GM18498 (cell line): Measurements from ENCODE around the gene TP63.
"Not testable (repeated sequence)": the region's sequence is repeated elsewhere in the genome, so short reads cannot be mapped to it uniquely, and the experiment has no call there.

Experiments
- ATAC-seq: cut with Tn5 transposase; IDR thresholded peaks from one replicate; pipeline ENCODE4 v1.9.1; 2021; ENCODE audit warnings: mild to moderate bottlenecking, moderate library complexity; ENCODE audit not compliant: unreplicated experiment

The TP63 gene

GRCh38 chr3:189631373-189631408 lies at the start of gene TP63:
Gene TP63 (plus strand): TSS chr3:189631389. CDS start chr3:189631516, 127 bp downstream.
- ATAC-seq, result no peak

- ATAC-seq, result no peak
Observed at GRCh38 chr3:189582179-189582578, 49.0 kb upstream of the TP63 start.

- ATAC-seq, result no peak
Observed at GRCh38 chr3:189584645-189585044, 46.5 kb upstream of the TP63 start.

GRCh38 chr3:189586941-189587663 lies 44.1 kb upstream of the TP63 start:
- peak; percentile 75 for ATAC-seq

GRCh38 chr3:189587664-189588040 lies 43.5 kb upstream of the TP63 start:
- ATAC-seq, result no peak

GRCh38 chr3:189588070-189588469 lies 43.1 kb upstream of the TP63 start:
- ATAC-seq, result no peak

GRCh38 chr3:189588475-189589178 lies 42.6 kb upstream of the TP63 start:
- ATAC-seq, result no peak

- no peak for ATAC-seq
Observed at GRCh38 chr3:189589179-189589569, 42.0 kb upstream of the TP63 start.

- ATAC-seq, result no peak
Observed at GRCh38 chr3:189590223-189590622, 41.0 kb upstream of the TP63 start.

GRCh38 chr3:189593581-189593980 lies 37.6 kb upstream of the TP63 start:
- ATAC-seq, result no peak

- not testable (repeated sequence) for ATAC-seq
Observed at GRCh38 chr3:189596078-189596979, 34.9 kb upstream of the TP63 start.

GRCh38 chr3:189597918-189598317 lies 33.3 kb upstream of the TP63 start:
- no peak for ATAC-seq

GRCh38 chr3:189598530-189599225 lies 32.5 kb upstream of the TP63 start:
- ATAC-seq, result no peak

- no peak for ATAC-seq
Observed at GRCh38 chr3:189602471-189602870, 28.7 kb upstream of the TP63 start.

GRCh38 chr3:189605717-189606116 lies 25.5 kb upstream of the TP63 start:
- no peak for ATAC-seq

- ATAC-seq, result no peak
Observed at GRCh38 chr3:189606774-189607173, 24.4 kb upstream of the TP63 start.

- ATAC-seq, result not testable (repeated sequence)
Observed at GRCh38 chr3:189612641-189613040, 18.5 kb upstream of the TP63 start.

- ATAC-seq, result no peak
Observed at GRCh38 chr3:189613122-189613521, 18.1 kb upstream of the TP63 start.

GRCh38 chr3:189621948-189622603 lies 9.1 kb upstream of the TP63 start:
- ATAC-seq, result no peak

- ATAC-seq, result no peak
Observed at GRCh38 chr3:189622629-189623028, 8.6 kb upstream of the TP63 start.

- ATAC-seq, result no peak
Observed at GRCh38 chr3:189624130-189624529, 7.1 kb upstream of the TP63 start.
